Breast epithelium (tissue), 4 donors: ENCODE data around the gene DAB2IP. TPM values are rescaled to one million over a fixed set of nuclear protein-coding genes. Genes with fewer than 3 reads are reported as not detected.

Source experiments
- DNase-seq, 2 donors: peaks; one replicate each; pipeline ENCODE4 v3.0.0-alpha.2; 2019; ENCODE audit warnings: low spot score in 2 of 2
- H3K27ac ChIP-seq, 2 donors: fragments of 200-600 bp; sonication (generic) in 1 of 2; one replicate each; pipeline ENCODE4 v1.5.1; 2016 to 2019; ENCODE audit warnings: mild to moderate bottlenecking in 1 of 2
- H3K27me3 ChIP-seq, 2 donors: fragments of 200-600 bp; sonication (generic) in 1 of 2; one replicate each; pipeline versions ENCODE4 v1.5.1 to v1.6.0; 2017 to 2019; ENCODE audit warnings: control low read depth in 1 of 2, mild to moderate bottlenecking in 1 of 2
- H3K36me3 ChIP-seq: fragments of 200-600 bp; one replicate; pipeline ENCODE4 v1.5.1; 2019
- H3K4me1 ChIP-seq, 2 donors: fragments of 200-600 bp; sonication (generic); one replicate each; pipeline ENCODE4 v1.5.1; 2016 to 2019; ENCODE audit warnings: control low read depth in 1 of 2
- H3K4me3 ChIP-seq, 3 donors: fragments of 200-600 bp; sonication (generic); 1 replicate in 2 of 3; 2 replicates in 1 of 3; pipeline ENCODE4 v1.5.1; 2016 to 2019; ENCODE audit warnings: mild to moderate bottlenecking in 3 of 3, moderate library complexity in 2 of 3
- H3K9me3 ChIP-seq, 2 donors: fragments of 200-600 bp; sonication (generic) in 1 of 2; one replicate each; pipeline ENCODE4 v1.5.1; 2016 to 2019; ENCODE audit warnings: control low read depth in 1 of 2
- POLR2A ChIP-seq: fragments of 450-650 bp; IDR thresholded peaks from one replicate; pipeline ENCODE4 v1.6.1; 2016; ENCODE audit warnings: antibody characterized with exemption, mild to moderate bottlenecking, moderate library complexity
- POLR2AphosphoS5 ChIP-seq, 3 donors: sonication (generic); formaldehyde crosslinking; IDR thresholded peaks; one replicate each; pipeline ENCODE4 v1.6.1; 2017; ENCODE audit warnings: antibody characterized with exemption in 3 of 3
- intact Hi-C: fragments of 100-400 bp; cut with DNase I; formaldehyde crosslinking; loops from one replicate; pipeline ENCODE4 v1.15.1; 2023; ENCODE audit warnings: low total_unique reads
- total RNA-seq, 3 donors: library from RNA; depleted of rRNA; stranded (reverse); fragments of >200 nt; gene quantifications; one replicate each; pipeline ENCODE4 v1.1.0, GENCODE V29; 2016
- TF ChIP-seq, protein P1 (sequence below), 3 donors: fragments of 450-650 bp; IDR thresholded peaks; one replicate each; pipeline ENCODE4 v1.5.1; 2016 to 2017; ENCODE audit warnings: antibody characterized with exemption in 3 of 3, mild to moderate bottlenecking in 3 of 3, moderate library complexity in 3 of 3

Gene DAB2IP
- total RNA-seq, 3 donors from 2014 or later = 16.0 to 56.0 (median 55.8) TPM

GRCh38 chr9:121734465-121734864 is 83.0 kb downstream of the DAB2IP start:
- H3K27ac ChIP-seq = peak overlapping the region in 1 of 2 donors; percentile 88

DNA sequence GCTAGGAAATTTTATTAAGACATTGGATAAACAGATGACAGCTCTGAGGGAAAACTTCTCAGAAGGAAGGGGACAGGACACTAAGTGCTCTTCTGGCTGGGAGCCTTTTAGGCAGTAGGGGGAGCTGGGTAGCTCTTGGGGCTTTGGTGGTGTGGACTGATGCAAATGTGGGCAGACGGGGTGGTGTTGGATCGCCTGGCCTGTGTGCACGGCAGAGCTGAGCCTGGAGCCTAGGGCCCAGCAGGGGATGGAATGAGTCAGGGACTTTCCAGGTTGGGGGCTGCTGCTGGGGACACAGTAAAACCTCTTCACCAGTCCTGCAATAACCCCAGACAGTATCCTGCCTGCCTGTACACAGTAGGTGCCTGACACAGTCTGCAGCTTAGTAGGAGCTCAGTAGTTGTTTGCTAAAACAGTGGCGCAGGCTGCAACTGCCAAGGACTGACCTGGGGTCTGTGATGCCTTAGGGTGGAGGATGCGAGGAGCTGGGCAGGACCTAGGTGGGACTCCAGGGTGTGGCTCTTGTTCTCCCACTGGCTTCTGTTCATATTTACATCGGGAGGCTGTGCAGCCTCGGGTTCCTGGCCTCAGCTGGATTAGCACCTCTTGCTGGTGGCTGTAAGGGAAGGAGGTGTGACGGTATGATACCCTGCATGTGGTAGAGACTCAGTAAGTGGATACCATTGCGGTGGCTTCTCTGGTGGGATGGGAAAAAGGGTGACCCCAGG is 83.8 kb downstream of the DAB2IP start:
- Histone ChIP-seq H3K4me3 (peak overlapping the region; percentile 46 to 66 (median 52)), H3K4me1 (peaks cover 12 to 31% of the 10 kb centered on the region in 2 donors), H3K36me3 (no peaks in the 10 kb centered on the region), H3K27ac (peak overlapping the region; percentile 88 to 92), H3K9me3 (no peaks in the 10 kb centered on the region), H3K27me3 (no peaks in the 10 kb centered on the region)
- intact Hi-C loops = no loop called here
- no peak for DNase-seq
- TF ChIP-seq POLR2AphosphoS5 (IDR thresholded peaks at IDR 0.05) (no peak), POLR2A (no peak)
- TF ChIP-seq, protein P1, sequence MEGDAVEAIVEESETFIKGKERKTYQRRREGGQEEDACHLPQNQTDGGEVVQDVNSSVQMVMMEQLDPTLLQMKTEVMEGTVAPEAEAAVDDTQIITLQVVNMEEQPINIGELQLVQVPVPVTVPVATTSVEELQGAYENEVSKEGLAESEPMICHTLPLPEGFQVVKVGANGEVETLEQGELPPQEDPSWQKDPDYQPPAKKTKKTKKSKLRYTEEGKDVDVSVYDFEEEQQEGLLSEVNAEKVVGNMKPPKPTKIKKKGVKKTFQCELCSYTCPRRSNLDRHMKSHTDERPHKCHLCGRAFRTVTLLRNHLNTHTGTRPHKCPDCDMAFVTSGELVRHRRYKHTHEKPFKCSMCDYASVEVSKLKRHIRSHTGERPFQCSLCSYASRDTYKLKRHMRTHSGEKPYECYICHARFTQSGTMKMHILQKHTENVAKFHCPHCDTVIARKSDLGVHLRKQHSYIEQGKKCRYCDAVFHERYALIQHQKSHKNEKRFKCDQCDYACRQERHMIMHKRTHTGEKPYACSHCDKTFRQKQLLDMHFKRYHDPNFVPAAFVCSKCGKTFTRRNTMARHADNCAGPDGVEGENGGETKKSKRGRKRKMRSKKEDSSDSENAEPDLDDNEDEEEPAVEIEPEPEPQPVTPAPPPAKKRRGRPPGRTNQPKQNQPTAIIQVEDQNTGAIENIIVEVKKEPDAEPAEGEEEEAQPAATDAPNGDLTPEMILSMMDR (IDR thresholded peaks at IDR 0.05) = no peak

More at GRCh38 chr9:121734465-121734864, 83.0 kb downstream of the DAB2IP start:
- Histone ChIP-seq H3K36me3 (no peaks in the 10 kb centered on the region), H3K4me1 (peaks cover 12 to 26% of the 10 kb centered on the region in 2 donors), H3K4me3 (no peak overlapping the region), H3K27me3 (no peaks in the 10 kb centered on the region), H3K9me3 (no peaks in the 10 kb centered on the region)
- TF ChIP-seq POLR2A = no peak
- TF ChIP-seq, protein P1 (IDR thresholded peaks at IDR 0.05) = no peak
- TF ChIP-seq POLR2AphosphoS5 (IDR thresholded peaks at IDR 0.05) = no peak
- intact Hi-C loops = no loop called here
- no peak for DNase-seq

- Histone ChIP-seq H3K9me3 (no peaks in the 10 kb centered on the region), H3K36me3 (no peaks in the 10 kb centered on the region), H3K27me3 (no peaks in the 10 kb centered on the region), H3K27ac (peak overlapping the region; percentile 88 to 92), H3K4me1 (peaks cover 12 to 32% of the 10 kb centered on the region in 2 donors), H3K4me3 (peak overlapping the region; percentile 46 to 66 (median 52))
- TF ChIP-seq POLR2AphosphoS5 (IDR thresholded peaks at IDR 0.05) = peak in 1 of 3 donors; percentile 34
- TF ChIP-seq POLR2A = no peak
- intact Hi-C loops = no loop called here
- DNase-seq = peak; percentile 55 to 75
Observed at GRCh38 chr9:121735793-121736770, 84.6 kb downstream of the DAB2IP start.

- intact Hi-C loops = no loop called here
- peak overlapping the region; percentile 46 to 66 (median 52) for H3K4me3 ChIP-seq
- H3K4me1 ChIP-seq = peaks cover 16 to 32% of the 10 kb centered on the region in 2 donors
- H3K27ac ChIP-seq = peak overlapping the region; percentile 88 to 92
- peak; percentile 61 to 77 for DNase-seq
- H3K9me3 ChIP-seq = no peaks in the 10 kb centered on the region
- no peaks in the 10 kb centered on the region for H3K27me3 ChIP-seq
- TF ChIP-seq POLR2AphosphoS5 (IDR thresholded peaks at IDR 0.05) = peak in 1 of 3 donors; percentile 15
- no peak for TF ChIP-seq POLR2A
- TF ChIP-seq, protein P1 (IDR thresholded peaks at IDR 0.05) = no peak
- H3K36me3 ChIP-seq = no peaks in the 10 kb centered on the region
Observed at GRCh38 chr9:121736934-121737462, 85.6 kb downstream of the DAB2IP start.

DNA sequence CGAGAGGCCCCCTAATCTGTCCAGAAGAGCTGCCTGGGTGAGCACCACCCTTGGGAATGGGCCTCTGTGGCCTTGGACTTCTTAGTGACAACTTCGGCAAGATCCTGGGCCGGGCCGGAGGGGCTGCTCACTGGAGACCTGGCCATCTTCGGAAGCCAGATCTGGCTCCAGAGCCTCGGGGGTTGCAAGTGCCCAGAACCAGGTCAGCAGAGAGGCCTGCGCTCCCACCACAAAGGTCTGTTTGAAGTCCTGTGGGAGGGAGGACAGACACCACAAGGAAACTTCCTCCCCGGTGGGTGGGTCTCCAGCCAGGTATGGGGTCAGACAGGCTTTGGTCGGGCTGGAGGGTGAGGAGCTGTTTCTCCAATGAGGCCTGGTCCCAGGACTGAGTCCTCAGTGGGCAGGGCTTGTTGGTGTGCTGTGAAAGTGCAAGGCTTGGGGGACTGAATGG is 86.1 kb downstream of the DAB2IP start:
- Histone ChIP-seq H3K4me3 (peak overlapping the region in 2 of 3 donors; percentile 52 to 66), H3K4me1 (peaks cover 16 to 33% of the 10 kb centered on the region in 2 donors), H3K27me3 (no peaks in the 10 kb centered on the region), H3K27ac (peak overlapping the region; percentile 88 to 92), H3K9me3 (no peaks in the 10 kb centered on the region), H3K36me3 (no peaks in the 10 kb centered on the region)
- DNase-seq = no peak
- TF ChIP-seq POLR2A (no peak), POLR2AphosphoS5 (IDR thresholded peaks at IDR 0.05) (no peak)
- TF ChIP-seq, protein P1 (IDR thresholded peaks at IDR 0.05) = no peak
- intact Hi-C loops = no loop called here
